Effector CD8-positive, alpha-beta T cell (primary cell): ENCODE measurements around the gene INPP5A.
"Not testable (repeated sequence)": the region's sequence is repeated elsewhere in the genome, so short reads cannot be mapped to it uniquely, and the experiment has no call there.

Experiments used
- DNase-seq: peaks from one replicate; lab custom pipeline; 2025; lab: John Stamatoyannopoulos, UW

The INPP5A gene

DNA sequence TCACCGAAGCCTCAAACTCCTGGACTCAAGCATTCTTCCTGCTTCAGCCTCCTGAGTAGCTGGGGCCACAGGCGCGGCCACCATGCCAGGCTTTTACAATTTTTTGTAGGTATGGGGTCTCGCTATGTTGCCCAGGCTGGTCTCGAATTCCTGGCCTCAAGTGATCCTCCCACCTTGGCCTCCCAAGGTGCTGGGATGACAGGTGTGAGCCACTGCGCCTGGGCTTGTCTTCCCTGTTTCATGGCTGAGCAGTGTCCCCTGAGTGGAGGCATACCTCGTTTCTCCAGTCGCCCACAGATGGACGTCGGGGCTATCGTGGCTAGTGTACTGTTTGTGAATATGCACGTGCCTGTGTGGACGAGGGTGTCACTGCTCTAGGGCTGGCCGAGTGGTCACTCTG is 11.3 kb downstream of the INPP5A start:
- DNase-seq = no peak

DNA sequence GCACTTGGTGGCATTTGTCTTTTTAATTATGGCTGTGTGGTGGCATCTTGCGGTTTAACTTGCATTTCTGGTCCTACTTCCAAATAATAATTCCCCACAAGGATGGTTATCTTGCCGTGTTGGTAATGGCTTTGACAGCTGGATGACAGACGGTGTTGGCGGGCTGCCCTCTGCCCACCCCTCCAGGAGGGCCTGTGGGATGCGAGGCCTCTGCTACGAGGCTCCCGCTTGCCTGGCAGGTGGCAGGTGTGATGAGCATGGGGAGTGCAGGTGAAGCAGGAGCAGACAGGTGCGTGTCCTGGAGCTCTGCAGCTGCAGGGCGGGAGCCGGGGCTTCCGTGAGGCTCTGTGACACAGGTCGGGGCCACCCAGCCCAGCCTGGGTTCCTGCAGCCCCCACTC is 11.8 kb downstream of the INPP5A start:
- no peak for DNase-seq

DNA sequence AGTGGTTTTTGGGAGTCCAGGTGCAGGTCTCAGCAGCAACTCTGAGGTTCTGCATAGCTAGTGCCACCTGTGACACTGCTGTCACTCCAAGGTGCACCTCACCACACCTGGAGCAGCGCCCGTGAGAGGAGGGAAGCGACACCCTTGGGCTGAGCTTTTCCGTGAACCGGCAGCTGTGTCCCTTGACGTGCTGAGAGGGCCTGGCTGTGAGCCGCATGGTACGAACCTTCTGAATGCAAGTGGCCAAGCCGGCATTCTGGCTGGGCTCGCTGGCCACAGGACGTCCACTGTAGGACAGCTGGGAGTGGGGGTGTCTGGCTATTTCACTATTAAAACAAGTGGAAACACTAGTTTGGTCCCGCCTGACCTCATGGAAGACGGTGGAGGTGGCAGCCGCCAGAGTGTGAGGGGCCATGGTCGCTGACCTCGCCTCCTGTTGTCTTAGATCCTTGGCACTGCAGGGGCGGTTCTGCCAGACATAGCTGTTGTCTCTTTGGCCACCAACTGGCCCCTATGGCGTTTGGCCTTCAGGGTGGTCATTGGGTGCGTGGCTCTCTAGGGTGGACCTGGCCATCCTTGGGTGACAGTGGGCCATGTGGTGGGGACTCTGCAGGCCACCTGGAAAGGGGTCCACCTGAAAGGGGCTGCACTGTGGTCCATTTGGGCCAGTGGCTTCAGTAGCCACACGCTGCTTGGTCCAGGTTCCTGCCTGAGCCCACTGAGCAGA is 12.9 kb downstream of the INPP5A start:
- no peak for DNase-seq

DNA sequence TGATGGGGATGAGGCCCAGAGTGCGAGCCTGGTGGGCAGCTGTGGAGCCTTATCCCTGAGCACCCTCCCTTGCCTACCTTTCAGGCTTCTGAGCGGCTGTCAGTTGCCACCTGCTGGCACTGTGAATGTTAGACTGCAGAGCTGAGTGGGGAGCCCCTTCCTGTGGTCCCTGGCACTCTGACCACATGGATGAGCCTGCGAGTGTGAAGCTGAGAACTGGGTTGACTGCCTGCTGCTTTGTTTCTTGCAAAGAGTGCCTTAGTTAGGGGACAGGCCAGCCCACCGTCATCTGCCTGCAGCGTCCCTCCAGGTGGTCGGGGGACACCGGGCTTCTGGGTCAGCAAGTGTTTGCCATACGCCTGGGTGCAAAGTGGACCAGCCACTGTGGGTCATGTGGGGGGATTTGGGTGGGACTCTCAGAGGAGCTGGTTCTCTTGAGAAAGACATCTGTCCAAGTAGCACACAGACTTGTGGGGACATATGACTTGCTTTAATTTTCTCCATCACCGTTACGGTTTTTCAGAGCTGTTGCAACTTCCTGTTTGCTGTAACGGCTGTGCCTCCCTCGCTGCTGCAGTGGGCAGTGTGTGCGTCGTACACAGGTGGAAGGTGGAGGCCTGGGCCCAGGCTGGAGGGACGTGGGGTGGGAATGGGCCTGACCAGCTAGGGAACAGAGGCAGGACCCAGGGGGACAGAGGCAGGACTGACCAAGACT is 13.7 kb downstream of the INPP5A start:
- no peak for DNase-seq

DNA sequence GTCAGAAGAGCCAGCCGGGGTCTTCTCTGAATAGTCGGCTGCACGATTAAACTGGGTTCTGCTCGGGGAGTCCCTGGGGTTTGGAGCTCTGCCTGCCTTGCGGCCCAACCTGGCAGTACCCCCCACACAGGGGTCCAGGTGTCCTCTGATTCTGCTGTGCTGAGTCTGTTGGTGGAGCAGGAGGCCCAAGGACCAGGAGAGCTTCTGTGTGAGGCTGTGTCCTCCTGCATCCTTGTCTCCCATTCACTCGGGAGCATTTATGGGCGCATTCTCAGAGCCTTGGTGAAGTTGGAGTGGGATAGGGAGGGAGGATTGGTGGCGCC is 14.2 kb downstream of the INPP5A start:
- DNase-seq = no peak

DNA sequence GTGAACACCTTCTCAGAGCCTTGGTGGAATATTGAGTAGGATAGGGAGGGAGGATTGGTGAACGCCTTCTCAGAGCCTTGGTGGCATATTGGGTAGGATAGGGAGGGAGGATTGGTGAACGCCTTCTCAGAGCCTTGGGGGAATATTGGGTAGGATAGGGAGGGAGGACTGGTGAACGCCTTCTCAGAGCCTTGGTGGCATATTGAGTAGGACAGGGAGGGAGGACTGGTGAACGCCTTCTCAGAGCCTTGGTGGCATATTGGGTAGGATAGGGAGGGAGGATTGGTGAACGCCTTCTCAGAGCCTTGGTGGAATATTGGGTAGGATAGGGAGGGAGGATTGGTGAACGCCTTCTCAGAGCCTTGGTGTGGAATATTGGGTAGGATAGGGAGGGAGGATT is 15.0 kb downstream of the INPP5A start:
- not testable (repeated sequence) for DNase-seq

DNA sequence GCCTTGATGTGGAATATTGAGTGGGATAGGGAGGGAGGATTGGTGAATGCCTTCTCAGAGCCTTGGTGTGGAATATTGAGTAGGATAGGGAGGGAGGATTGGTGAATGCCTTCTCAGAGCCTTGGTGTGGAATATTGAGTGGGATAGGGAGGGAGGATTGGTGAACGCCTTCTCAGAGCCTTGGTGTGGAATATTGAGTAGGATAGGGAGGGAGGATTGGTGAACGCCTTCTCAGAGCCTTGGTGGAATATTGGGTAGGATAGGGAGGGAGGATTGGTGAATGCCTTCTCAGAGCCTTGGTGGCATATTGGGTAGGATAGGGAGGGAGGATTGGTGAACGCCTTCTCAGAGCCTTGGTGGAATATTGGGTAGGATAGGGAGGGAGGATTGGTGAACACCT is 16.0 kb downstream of the INPP5A start:
- DNase-seq = not testable (repeated sequence)

DNA sequence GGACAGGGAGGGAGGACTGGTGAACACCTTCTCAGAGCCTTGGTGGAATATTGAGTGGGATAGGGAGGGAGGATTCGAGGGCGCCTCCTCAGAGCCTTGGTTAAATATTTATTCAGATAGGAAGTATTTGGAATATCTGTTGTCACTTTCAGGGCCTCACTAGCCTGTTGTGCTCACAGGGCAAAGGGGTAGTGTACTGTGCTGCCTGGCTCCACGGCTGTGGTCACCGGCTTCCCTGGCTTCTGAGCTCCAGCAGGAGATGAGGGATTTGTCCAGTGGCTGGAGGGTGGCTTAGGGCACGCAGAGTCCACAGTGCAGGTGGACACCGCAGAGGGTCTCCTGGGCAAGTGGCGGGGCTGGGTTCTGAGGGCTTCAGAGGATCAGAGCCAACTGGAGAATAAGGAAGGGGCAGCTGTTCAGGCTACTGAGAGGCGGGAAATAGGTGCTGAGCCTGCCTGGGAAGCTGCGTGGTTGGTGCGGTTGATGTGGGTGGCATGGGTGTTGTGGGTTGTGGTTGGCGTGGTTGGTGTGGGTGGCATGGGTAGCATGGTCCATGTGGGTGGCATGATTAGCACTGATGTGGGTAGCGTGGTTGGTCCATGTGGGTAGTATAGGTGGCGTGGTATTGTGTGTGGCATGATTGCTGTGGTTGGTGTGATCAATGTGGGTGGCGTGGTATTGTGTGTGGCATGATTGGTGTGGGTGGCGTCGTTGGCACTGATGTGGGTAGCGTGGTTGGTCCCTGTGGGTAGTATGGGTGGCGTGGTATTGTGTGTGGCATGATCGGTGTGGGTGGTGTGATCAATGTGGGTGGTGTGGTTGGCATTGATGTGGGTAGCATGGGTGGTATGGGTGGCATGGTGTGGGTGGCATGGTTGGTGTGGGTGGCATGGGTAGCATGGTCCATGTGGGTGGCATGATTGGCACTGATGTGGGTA is 16.7 kb downstream of the INPP5A start:
- no peak for DNase-seq

DNA sequence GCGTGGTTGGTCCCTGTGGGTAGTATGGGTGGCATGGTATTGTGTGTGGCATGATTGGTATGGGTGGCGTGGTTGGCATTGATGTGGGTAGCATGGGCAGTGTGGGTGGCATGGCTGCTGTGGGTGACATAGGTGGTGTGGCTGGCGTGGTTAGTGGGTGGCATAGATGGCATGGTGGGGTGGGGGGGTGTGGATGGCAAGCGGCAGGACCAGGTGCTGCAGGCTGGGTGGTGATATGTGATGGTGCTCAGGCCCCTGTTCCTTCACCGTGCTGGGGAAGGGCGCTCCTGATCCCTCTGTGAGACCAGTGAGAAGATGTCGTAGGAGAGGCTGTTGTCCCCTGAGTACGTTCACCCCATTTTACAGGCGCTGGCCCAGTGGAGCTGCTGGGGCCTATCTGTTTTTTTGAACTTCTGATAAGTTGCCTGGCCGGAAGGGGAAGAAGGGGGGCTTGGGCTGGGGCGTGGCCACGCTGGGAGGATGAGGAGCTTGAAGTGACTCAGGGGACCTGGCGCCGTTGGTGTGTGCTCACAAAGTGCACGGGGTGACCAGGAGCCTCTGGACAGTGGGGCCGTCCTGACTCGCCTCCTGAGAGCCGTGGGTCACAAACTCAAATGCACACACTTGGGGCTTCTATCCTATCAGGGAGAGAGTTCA is 17.5 kb downstream of the INPP5A start:
- peak; percentile 29 for DNase-seq

DNA sequence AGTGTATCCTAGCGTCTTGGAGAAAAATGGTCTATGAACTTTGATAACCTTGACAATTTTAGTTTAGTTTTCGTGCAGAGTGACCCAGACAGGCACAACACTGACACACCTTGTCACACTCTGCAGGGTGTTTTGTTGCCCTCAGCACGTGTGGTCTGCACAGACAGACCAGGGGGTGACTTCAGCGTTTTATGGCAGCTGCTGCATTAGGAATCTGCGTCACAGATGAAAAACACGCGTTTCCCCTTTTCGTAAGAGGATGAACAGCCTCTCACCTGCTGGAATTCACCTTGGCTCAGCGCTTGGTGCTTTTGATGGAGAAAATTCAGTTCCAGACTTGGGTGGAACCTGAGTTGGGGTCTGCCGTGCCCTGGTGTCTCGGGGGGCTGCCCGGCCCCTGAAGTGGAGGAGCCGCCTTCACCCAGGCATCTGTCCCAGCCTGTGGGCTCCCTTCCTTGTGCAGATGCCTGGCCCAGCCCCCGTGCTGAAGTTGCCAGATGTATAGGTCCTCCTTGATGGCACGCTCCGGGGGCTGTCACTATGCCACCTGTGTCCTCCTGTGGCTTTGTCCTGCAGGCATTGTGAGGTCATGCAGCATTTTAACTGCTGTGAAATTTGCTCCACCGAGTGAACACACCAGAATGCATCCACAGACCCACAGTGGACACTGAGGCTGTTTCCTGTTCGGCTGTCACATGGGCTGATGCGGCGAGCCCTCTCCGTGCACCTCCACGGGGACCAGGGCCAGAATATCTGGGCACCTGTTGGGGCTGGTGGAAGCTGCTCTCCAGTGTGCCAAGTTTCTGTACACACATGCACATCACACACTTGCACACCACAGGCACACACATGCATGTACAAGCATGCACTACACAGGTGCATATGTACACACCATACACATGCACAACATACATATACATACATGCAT is 18.3 kb downstream of the INPP5A start:
- DNase-seq = no peak

DNA sequence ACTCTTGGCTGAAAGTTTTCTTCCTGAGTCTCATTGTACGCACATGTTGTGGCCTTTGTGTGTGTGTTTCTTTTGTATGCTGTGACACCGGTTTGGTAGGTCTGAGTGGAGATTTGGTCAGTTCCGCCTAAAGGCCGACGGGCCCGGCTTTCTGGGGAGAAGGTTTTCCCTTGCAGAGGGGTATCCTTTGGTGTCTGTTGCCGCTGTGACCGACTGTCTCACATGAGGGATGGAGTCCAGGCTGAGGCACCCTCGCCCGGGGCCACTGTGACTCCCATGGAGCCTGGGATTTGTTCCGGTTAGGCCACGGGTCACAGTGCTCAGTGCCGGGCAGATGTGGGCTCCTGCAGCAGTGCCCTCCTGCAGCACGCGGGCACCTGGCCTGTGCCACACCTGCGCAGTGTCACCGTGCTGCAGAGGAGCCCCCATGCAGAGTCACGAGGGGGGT is 19.4 kb downstream of the INPP5A start:
- no peak for DNase-seq

DNA sequence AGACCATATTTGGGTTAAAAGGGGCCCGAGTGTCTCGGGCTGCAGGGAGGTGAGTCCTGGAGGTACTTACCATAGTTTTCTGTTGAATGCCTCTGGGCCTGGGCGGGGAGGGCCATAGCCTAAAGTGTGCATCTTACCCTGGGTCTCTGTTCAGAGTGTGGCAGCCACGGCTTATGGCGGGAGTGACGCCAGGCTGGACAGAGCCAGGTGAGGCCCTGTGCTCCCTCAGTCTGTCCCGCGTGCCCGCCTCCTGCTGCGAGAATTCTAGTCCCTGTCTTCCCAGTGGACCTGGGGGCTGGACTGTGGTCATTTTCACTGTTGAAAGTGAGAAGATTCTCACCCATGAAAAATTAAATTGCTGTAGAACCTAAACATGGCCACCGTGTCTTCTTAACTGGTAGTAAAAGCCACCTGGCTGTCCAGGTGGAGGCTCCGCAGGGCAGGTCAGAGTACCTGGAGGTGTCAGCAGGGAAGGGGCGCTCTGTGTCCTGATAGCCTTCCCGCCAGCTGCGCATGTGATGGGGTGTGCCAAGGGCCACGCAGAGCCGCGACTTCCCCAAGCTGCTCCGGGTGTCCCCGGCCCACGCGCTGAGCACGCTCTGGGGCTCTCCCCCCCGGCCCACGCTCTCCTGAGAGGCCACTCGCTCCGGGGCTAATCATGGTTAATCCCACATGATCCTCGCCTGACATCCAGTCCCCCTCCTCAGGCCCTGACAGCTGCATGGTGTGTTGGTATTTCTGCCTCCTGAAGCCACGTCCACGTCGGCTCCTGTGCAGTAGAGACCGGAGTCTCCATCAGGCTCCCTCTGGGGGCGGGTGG is 20.3 kb downstream of the INPP5A start:
- no peak for DNase-seq

DNA sequence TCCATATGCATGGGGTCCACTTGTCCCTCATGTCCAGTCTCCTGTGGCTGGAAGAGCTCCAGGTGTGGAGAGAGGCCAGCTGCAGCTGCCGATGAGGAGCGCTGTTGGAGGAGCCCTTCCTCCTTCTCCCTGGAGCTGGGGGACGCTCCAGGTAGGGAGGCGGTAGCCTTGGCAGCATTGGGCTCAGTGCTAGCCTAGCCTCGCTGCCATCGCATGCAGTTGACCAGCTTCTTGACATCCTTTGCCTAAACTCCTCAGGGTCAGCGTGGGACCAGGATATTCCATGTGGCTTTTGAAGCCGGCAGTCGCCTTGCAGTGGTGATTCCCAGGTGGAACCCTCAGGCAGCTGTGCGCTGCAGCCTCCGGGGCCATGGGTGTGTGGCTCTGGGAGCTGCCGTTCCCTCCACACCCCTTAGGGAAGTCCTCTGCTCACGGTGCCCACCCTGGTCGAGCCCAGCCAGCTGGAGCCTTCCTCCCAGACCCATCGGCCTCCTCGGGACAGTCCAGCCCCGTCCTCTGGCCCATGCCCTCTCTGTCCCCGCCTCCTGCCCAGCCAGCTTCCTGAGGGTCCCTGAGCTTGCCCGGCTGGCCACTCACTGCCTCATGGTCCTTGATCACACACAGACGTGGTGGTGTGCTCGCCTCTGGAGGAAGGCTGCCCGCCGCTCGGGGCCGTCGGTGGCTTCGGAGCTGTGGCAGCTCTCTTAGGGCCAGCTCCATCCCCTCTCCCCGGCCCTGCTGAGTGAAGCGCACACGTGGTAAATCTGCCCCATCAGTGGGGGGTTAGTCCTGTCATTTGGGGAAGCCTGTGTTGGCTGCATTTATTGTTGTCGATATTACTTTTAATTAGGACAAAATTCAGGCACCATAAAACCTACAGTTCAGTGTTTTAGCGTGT is 21.2 kb downstream of the INPP5A start:
- no peak for DNase-seq

DNA sequence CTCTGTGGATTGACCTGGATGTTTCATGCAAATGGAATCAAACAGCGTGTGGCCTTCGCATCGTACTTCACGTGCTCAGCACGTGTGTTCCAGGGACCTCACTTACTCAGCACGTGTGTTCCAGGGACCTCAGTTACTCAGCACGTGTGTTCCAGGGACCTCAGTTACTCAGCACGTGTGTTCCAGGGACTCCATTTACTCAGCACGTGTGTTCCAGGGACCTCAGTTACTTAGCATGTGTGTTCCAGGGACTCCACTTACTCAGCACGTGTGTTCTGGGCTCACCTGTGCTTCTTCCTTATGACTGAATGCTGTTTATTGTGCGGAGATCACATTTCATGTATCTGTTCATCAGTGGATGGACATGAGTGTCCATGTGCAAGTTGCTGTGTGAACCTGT is 22.0 kb downstream of the INPP5A start:
- no peak for DNase-seq

DNA sequence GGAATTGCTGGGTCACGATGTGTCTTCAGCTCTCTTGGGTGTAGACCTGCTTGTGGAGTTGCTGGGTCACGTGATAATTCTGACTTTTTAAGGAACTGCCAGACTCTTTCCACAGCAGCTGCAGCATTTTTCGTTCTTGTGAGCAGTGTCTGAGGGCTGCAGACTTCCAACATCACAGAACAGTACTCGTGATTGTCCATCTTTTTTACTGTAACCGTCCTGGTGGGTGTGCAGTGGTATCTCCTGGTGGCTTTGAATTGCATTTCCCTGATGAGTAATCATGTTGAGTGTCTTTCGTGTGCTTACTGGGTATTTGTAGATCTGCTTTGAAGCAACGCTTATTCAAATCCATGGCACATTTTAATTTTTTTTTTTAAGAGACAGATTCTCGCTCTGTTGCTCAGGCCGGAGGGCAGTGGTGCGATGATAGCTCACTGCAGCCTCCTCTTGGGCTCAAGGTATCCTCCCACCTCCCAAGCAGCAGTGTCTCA is 22.7 kb downstream of the INPP5A start:
- no peak for DNase-seq

DNA sequence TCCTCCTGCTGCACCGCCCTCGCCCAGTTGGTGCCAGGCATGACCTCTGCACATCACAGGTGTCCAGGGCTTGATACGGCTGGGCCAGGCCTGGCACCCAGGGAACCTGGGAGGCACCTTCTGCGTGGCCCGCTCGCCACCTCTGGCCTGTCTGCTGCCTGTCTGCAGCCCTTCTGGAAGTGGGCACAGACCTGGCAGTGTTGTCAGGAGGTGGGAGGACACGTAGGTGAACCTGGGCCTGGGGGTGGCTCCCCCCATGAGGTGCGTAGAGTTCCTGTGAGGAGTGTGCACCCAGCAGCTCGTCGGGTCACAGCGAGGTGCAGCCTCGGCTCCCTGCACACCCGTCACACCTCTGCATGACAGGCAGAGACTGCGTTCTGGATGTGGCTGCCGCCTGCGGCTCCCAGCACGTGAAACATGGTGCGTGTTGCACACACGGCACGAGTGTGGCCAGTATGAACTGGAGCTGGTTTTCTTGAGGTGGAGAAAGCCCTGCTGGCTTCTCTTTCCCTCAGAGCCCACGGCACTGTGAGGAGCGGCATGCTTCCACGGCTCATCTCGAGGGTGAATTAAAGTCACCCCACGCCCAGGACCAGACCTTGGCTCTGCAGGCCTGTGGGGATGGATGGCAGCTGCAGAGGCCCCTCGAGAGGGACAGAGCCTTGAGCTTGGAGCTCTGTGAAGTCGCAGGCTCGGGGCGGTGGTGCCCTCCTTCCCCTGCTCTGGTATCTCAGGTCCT is 24.8 kb downstream of the INPP5A start:
- DNase-seq = no peak

DNA sequence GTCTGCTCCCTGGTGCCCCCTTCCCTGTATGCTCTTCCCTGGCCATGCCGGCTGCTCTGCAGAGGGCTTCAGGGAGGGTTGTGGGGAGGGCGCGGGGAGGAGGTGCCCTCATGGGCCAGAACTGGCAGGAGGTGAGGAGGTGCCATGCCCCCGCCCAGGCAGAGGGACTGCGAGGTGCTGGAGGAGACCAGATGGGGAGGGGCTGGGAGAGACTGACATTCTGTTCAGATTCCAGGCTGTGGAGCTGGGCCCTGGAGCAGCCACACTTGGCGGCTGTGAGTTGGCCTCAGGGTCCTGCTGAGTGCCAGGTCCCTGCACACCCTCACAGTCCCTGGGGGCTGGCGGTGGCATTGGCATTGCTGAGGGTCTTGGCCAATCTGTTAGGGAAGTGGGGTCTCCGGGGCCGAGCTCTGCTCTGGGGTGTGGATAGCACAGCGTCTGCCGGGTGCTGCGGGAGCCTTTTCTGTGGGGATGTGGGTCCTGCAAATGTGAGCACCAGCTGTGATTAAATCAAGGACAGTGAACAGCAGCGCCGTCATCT is 25.4 kb downstream of the INPP5A start:
- no peak for DNase-seq
